Gastroesophageal sphincter (tissue), 3 donors: ENCODE measurements around the gene DAB1.

Experiments
- CTCF ChIP-seq, 4 experiments: fragments of 200-600 bp in 2 of 4; fragments of 450-650 bp in 2 of 4; sonication (generic) in 1 of 4; IDR thresholded peaks; one replicate each; pipeline ENCODE4 v1.5.1; 2017 to 2019; ENCODE audit warnings: antibody characterized with exemption in 4 of 4, mild to moderate bottlenecking in 2 of 4, moderate library complexity in 2 of 4
- EP300 ChIP-seq: sonication (generic); formaldehyde crosslinking; IDR thresholded peaks from one replicate; pipeline ENCODE4 v1.6.1; 2017; ENCODE audit warnings: antibody characterized with exemption, mild to moderate bottlenecking
- POLR2A ChIP-seq, 2 donors: fragments of 450-650 bp; IDR thresholded peaks; one replicate each; pipeline ENCODE4 v1.6.1; 2017; ENCODE audit warnings: antibody characterized with exemption in 2 of 2, mild to moderate bottlenecking in 2 of 2, moderate library complexity in 1 of 2
- POLR2AphosphoS5 ChIP-seq: sonication (generic); formaldehyde crosslinking; IDR thresholded peaks from one replicate; pipeline ENCODE4 v1.6.1; 2017; ENCODE audit warnings: antibody characterized with exemption

DNA sequence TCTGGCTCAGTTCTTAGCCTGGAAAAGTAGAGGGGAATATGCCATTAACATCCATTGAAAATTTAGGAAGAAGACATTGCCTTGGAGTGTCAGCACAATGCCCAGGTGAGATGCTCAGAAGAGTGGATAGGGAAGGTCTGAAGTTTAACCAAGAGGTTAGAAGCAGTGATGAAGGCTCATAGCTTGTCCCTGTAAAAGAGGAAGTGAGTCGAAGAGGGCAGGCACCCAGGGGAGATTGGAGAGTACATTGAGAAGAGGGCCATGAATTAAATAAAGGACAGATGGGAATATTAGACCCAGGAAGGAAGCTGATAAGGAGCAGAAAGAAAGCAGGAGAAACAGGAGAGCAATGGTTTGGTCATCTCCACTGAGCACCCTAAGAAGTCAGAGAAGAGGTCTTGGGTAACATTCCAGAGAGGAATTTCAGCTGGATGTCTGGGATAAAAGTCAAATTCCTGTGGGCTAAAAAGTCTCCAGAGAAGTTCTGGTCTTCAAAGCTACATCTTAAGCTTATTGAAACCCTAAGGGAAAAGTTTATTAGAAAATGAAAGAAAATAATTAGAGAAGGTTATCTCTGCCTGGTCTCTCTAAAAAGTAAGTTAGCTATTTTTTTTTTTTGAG, 475.3 kb downstream of the DAB1 start:
- TF ChIP-seq POLR2A (IDR thresholded peaks at IDR 0.05), result no peak
- TF ChIP-seq CTCF (IDR thresholded peaks at IDR 0.05), result no peak
- TF ChIP-seq POLR2AphosphoS5, result no peak
- no peak for TF ChIP-seq EP300
